HG03558 (cell line): ENCODE results near the gene NUB1.

Experiments used
- ATAC-seq: cut with Tn5 transposase; IDR thresholded peaks from one replicate; pipeline ENCODE4 v1.9.1; 2021; ENCODE audit warnings: moderate number of reproducible peaks; ENCODE audit not compliant: unreplicated experiment; ENCODE audit errors: extremely low read depth

The NUB1 gene

GRCh38 chr7:151312831-151313809 is 28.5 kb upstream of the NUB1 start:
- no peak for ATAC-seq

- no peak for ATAC-seq
Measured at GRCh38 chr7:151313857-151314256, 27.8 kb upstream of the NUB1 start.

DNA sequence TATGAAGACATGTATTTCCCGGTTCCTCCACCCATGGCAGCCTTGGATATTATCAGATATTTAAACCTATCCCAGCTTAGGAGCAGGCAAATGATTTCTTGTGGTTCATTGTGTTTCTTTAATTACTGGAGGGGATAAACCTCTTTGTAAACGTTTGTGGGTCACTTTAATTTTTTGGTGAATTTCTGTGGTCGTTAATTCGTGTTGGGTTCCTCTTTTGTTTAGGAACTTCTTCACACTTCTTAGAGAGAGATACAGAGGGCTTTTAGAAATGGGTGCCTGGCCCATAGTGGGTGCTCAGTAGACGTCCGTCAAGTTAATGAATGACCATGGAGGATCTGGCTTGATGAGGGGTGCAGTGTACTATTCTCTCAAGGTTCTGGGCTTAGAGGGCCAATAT is 27.2 kb upstream of the NUB1 start:
- ATAC-seq, result no peak

GRCh38 chr7:151315038-151315655 is 26.5 kb upstream of the NUB1 start:
- no peak for ATAC-seq

- no peak for ATAC-seq
Measured at GRCh38 chr7:151316896-151317295, 24.7 kb upstream of the NUB1 start.

DNA sequence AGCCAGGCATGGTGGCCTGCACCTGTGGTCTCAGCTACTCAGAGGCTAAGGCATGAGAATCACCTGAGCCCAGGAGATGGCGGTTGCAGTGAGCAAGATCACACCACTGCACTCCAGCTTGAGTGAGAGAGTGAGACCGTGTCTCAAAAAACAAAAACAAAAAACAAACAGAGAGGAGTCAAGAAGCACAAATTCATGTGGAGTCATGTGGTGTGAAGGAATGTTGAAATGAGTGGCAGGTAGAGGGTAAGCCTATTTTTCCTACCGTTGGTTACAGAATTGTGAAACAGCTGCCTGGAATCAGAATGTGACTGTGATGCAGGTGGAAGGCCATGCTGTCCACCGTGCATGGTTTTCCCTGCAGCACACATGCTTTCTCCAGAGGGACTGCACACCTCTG is 23.7 kb upstream of the NUB1 start:
- no peak for ATAC-seq

- ATAC-seq, result no peak
Measured at GRCh38 chr7:151319189-151319588, 22.4 kb upstream of the NUB1 start.

DNA sequence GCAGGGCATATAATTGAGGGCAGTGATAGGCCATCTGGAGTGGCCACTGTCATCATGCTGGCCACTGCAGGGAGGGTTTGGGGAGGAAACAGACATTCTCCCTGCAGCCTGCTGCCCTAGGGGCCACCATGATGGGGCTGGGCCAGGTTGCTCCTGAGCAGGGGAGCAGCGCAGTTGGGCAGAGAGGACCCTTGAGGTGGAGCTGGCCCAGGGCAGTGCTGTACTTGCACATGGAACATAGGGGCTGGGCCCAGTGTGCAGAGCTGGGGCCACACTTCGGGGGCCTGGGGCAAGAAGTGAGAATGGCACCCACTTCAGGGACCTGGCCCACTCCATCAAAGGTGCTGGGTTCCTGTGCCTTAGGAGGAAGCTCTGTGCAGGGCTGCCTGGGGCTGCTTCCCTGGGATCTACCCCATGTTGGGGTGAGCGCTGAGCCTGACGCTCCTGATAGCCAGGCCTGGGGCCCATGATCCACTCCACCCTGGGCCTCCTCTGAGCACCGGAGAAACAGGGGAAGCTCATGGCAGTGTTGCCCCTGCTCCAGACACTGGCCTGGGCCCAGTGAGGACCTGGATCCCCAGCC is 21.3 kb upstream of the NUB1 start:
- ATAC-seq, result no peak

- no peak for ATAC-seq
Measured at GRCh38 chr7:151321341-151321740, 20.3 kb upstream of the NUB1 start.

DNA sequence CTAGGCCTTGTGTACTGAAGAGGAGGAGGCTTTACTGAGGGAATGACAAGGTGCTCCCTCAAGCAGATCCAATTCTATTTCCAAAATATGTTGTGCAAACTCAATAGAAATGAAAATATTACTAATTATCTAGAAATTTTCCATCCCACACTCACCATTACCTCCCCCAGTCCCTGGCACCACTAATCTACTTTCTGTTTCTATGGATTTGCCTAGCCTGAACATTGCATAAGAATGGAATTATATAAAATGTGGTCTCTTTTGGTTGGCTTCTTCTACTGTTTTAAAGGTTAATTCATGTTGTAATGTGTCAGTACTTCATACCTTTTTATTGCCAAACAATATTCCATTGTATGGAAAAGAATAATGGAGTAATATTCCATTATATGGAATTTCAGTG is 18.7 kb upstream of the NUB1 start:
- no peak for ATAC-seq

- ATAC-seq, result no peak
Measured at GRCh38 chr7:151327022-151327421, 14.6 kb upstream of the NUB1 start.

GRCh38 chr7:151327659-151328058 is 14.0 kb upstream of the NUB1 start:
- no peak for ATAC-seq

DNA sequence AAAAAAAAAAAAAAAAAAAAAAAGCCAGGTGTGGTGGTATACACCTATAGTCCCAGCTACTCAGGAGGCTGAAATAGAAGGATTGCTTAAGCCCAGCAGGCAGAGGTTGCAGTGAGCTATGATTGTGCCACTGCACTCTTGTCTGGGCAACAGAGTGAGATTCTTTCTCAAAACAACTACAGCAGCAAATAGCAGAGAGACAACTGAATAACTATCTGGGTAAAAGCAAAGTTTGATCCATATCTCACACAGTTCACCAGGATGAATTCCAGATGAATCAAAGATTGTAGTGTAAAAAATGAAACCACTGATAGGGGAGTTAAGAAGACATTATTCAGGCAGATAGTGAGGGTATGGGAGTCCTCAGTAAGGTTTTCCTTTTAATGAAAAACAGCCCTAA is 11.4 kb upstream of the NUB1 start:
- no peak for ATAC-seq

GRCh38 chr7:151330661-151331060 is 11.0 kb upstream of the NUB1 start:
- no peak for ATAC-seq

DNA sequence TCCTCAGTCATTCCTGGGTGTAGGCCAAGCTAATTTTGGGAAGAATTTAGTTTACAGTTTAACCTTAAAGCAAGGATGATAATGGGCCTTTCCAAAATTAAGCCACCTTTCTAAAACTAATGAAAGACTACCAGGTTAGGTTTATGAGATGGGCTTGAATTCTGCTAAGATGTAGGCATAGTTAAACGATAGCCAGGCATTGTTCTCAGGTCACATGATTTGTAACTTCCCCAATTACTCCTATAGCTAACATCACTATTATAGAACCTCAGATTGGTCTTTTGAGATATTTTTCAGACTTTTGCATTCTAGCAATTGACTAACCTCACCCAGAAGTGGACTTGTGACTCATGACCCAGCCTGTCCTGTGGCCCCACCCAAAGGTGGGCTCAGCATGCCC is 7.0 kb upstream of the NUB1 start:
- no peak for ATAC-seq

DNA sequence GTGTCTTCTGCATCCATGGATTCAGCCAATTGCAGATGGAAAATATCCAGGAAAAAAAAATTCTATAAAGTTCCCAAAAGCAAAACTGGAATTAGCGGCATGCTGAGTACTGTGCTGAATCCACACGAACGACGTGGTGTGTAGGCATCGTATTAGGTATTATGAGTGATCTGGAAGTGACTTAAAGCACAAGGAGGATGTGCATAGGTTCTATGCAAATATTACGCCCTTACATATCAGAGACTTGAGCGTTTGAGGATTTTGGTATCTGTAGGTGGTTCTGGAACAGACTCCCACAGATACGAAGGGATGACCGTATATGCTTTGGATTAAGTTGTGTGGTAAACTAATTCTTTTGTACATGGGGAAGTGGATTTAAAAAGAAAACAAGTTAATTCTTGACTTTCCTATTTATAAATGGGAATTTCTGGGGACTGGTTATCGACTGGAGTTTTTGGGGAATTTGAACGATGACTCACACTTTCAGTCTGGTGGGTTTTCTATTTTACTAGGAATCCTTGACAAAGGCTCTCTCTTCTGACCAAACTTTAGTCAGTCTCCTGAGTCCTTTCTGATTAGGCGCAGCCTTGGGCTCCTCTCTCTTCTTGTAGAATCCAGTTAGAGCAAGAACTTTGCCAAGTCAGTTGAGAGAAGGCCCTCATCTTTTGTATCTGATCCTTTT is 5.4 kb upstream of the NUB1 start:
- no peak for ATAC-seq

DNA sequence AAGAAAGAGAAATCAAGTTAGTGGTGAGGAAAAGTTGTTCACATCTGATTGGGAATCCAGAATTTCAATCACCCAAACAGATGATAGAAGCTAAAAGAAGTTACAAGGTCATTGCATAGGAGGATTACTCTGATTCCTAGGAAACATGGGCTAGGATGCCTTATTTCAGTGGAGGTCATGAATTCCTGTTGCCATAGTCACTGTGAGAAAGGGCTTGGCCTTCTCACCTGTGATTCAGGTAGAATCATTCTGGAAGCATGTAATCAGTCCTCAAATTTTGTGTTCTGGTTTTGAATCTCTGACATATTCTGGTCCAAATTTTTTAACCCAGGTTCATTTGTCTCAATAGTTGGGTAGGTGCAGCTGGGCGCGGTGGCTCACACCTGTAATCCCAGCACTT is 4.3 kb upstream of the NUB1 start:
- no peak for ATAC-seq

DNA sequence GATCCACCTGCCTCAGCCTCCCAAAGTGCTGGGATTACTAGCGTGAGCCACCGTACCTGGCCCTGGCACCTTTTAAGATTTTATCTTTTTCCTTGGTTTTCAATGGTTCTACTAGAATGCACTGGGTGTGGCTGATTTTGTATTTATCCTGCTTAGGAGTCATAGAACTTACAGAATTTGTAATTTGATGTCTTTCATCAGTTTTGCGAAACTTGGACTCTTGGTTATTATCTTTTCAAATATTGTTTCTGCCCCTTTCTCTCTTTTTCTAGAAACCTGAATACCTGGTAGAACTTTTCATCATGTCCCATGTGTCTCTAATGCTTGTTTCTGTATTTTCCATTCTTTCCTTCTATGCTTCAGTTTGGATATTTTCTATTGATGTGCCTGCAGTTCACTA is 2.8 kb upstream of the NUB1 start:
- ATAC-seq, result no peak

DNA sequence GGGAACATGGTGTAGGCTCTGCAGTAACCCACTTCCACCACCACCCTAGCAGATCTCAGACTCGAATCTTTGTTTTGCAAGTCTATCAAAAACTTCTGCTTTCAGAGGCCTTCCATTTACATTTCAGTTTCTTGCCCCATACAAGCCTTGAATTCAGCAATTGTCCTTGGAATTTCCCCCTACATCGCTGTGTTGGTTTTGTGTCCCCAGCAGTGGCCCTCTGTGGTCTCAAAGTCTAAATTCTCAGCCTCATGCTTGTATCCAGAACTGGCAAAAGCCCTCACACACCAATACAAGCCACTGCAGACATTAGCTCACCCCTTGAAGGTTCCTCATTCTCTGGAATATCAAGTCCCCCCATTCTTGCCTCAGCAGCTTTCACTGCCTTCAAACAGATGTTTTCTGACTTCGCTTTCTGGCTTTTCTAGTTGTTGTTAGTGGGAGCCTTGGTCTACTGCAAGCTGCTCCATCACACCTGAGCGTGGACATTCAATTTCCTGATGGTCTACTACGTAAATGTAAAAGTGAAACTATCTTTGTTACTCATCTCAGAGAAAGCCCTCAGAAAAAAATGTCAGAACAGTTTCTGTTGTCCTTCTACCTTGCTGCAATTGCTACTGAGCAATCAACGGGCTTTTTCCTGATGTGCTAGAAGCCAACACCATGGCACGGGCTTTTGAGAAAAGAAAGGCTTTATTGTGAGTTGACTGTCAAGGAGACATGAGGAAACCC is 1.8 kb upstream of the NUB1 start:
- peak; percentile 31 for ATAC-seq

GRCh38 chr7:151340794-151341356 is 737 bp upstream of the NUB1 start:
- ATAC-seq, result no peak
